Daoy (cell line): ENCODE data around the gene CLIC5. TPM values are rescaled to one million over a fixed set of nuclear protein-coding genes. Genes with fewer than 3 reads are reported as not detected.
A peak's percentile ranks its signal among the peaks of the same experiment; 100 is the strongest.

ENCODE experiments used
- DNase-seq: peaks from one replicate; pipeline ENCODE4 v3.0.0-alpha.2; 2015; ENCODE audit warnings: low read depth
- total RNA-seq: library from RNA; depleted of rRNA; stranded (reverse); fragments of >200 nt; shearing (Covaris generic); gene quantifications from 2 replicates; pipeline ENCODE4 v1.2.3, GENCODE V29; 2014

The CLIC5 gene
- total RNA-seq, 1 experiment from 2014 or later: 0.11 TPM

GRCh38 chr6:46035242-46035641, 19.6 kb upstream of the CLIC5 start:
- no peak for DNase-seq

GRCh38 chr6:46032110-46032998, 16.7 kb upstream of the CLIC5 start:
- DNase-seq: no peak

- no peak for DNase-seq
These were observed 13.9 kb upstream of the CLIC5 start for GRCh38 chr6:46029602-46030001.

GRCh38 chr6:46026307-46026706, 10.6 kb upstream of the CLIC5 start:
- no peak for DNase-seq

- no peak for DNase-seq
These were observed 9.9 kb upstream of the CLIC5 start for GRCh38 chr6:46025573-46025972.

- DNase-seq: no peak
These were observed 8.6 kb upstream of the CLIC5 start for GRCh38 chr6:46024124-46024769.

- DNase-seq: no peak
These were observed 7.7 kb upstream of the CLIC5 start for GRCh38 chr6:46023216-46023915.

- no peak for DNase-seq
These were observed 6.7 kb upstream of the CLIC5 start for GRCh38 chr6:46022106-46022948.

- DNase-seq: no peak
These were observed 2.1 kb upstream of the CLIC5 start for GRCh38 chr6:46017726-46018125.

GRCh38 chr6:46016063-46016608, 476 bp upstream of the CLIC5 start:
- DNase-seq: no peak

- no peak for DNase-seq
These were observed 1.0 kb downstream of the CLIC5 start for GRCh38 chr6:46014511-46015118.

- DNase-seq: no peak
These were observed 1.6 kb downstream of the CLIC5 start for GRCh38 chr6:46014046-46014445.

GRCh38 chr6:46013639-46014038, 2.0 kb downstream of the CLIC5 start:
- no peak for DNase-seq

- DNase-seq: no peak
These were observed 2.8 kb downstream of the CLIC5 start for GRCh38 chr6:46012834-46013233.

GRCh38 chr6:46011188-46012085, 4.2 kb downstream of the CLIC5 start:
- peak; percentile 56 for DNase-seq

GRCh38 chr6:46010771-46011170, 4.9 kb downstream of the CLIC5 start:
- DNase-seq: no peak

- no peak for DNase-seq
These were observed 5.4 kb downstream of the CLIC5 start for GRCh38 chr6:46010270-46010669.

- DNase-seq: no peak
These were observed 13.4 kb downstream of the CLIC5 start for GRCh38 chr6:46002264-46002663.

GRCh38 chr6:46000905-46001304, 14.8 kb downstream of the CLIC5 start:
- no peak for DNase-seq

GRCh38 chr6:45998524-45998923, 17.1 kb downstream of the CLIC5 start:
- DNase-seq: no peak
